Measurements from ENCODE around the gene UBFD1.
"Not testable (repeated sequence)": the region's sequence is repeated elsewhere in the genome, so short reads cannot be mapped to it uniquely, and the experiment has no call there.

Gene UBFD1, protein sequence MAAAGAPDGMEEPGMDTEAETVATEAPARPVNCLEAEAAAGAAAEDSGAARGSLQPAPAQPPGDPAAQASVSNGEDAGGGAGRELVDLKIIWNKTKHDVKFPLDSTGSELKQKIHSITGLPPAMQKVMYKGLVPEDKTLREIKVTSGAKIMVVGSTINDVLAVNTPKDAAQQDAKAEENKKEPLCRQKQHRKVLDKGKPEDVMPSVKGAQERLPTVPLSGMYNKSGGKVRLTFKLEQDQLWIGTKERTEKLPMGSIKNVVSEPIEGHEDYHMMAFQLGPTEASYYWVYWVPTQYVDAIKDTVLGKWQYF

DNA sequence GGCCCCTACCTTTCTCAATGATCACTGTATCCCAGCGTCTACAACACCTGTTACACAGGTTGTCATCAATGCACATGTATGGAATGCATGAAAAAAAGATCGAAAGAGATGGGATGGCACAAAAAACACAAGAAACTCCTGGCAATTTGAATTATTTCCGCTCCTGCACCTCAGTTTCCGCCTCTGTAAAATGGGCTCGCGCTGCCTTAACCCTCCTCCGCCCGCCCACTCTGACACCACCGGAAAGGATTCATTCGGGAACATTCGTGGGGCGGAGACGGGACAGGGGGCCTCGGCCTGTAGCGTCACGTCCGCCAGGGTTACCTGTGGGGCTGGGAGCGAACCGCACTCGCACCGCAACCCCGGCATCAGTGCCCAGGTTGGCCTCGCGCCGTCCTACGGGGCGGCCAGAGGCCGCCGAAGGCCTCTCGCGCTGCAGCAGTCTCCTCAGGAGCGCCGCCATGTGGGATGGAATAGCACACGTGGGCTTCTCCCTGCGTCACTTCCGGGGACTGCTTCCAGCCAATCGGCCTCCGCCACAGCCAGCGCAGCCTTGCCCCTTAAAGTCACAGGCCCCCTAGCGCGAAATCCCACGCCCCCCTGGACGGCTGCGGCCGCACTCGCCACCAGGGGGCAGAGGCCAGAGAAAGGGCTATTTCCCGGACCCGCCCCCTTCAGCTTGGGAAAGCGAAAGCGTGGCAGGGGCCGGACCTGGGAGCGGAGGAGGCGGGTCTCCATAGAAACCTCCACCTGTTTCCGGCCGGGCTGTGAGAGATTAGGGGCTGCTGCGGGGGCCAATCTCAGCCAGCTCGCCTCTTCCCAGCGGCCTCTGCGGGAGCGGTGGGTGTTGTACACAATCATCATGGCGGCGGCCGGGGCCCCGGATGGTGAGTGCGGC lies at the start of gene UBFD1, which contains the start of gene EARS2:
Gene UBFD1, plus strand, starts transcription at position 847 of the 898 bp plus-strand sequence. Its CDS starts 16 bp downstream, at position 863.
Gene EARS2, minus strand, starts transcription at position 470 of the 898 bp plus-strand sequence. Its CDS starts 7 bp downstream, at position 463.
- peak; percentile 95 for DNase-seq (ENCODE audit: low read depth, low spot score)

DNA sequence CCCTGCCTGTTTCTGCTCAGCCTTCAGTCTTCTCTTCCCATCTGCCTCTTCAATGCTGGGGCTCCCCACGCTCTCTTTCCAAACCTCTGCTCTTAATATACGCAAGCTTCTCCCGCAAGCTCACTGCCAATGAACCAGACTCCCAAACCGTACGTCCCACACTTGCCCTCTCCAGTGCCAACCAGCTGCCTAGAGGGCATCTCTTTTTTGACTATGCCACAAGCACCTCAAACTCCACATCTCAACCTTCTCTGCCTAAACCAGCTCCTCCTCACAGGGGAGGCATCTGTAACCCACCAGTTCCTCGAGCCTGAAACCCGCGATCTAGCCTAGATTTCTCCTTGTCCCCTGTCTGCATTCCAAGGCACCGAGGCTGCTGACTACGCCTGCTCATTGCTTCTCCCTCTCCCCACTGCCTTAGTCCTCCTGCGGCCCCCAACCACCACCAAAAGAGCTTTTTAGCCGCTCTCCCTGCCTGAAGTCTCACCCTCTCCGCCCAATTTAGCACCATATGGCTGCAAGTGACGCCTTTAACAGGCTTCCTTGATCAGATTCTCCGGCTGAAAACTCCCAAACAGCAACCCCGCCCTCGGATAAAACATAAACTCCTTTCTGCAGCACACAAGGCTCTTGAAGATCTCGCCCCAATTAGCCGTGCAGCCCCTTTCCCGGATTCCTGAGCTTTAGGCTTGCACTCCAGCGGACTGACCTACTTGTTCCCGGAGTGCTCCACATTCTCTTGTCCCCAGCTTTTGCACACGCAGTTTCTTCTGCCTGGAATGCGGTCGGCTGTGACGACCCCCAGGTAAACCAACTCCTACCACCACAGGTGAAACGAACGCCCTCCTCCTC lies 48.7 kb upstream of the UBFD1 start:
- DNase-seq (ENCODE audit: low read depth, low spot score): no peak

DNA sequence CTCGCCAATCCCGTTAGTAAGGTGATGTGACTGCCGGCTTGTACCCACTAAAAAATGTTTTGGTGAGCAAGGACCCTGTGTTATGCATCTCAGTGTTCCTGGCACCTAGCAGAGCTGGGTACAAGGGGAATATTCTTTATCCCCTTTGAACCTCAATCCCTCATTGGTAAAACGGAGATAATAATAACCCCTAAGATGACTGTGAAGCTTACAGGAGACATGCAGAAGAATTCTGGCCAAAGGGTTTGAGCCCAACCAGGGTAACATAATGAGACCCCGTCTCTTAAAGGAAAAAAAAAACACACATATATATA lies 48.1 kb upstream of the UBFD1 start:
- DNase-seq (ENCODE audit: low read depth, low spot score): no peak

DNA sequence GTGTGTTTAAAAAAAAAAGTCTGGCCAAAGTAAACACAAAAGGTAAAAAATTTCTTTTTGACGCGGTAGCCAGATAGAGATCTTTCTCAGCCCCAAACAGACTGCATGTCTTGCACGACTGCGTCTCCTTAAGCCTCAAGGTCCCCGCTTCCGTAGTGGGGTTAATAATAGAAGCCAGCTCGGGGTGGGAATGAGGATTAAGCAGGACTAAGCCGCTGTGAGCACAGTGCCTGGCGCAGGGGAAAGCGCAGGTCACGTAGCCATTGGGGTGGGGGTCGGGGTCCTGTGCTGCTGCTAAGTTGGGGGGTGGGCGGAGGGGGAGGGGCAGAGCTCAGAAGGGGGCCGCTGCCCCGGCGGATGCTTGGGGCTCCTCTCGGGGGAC lies 47.8 kb upstream of the UBFD1 start:
- DNase-seq (ENCODE audit: low read depth, low spot score): no peak

DNA sequence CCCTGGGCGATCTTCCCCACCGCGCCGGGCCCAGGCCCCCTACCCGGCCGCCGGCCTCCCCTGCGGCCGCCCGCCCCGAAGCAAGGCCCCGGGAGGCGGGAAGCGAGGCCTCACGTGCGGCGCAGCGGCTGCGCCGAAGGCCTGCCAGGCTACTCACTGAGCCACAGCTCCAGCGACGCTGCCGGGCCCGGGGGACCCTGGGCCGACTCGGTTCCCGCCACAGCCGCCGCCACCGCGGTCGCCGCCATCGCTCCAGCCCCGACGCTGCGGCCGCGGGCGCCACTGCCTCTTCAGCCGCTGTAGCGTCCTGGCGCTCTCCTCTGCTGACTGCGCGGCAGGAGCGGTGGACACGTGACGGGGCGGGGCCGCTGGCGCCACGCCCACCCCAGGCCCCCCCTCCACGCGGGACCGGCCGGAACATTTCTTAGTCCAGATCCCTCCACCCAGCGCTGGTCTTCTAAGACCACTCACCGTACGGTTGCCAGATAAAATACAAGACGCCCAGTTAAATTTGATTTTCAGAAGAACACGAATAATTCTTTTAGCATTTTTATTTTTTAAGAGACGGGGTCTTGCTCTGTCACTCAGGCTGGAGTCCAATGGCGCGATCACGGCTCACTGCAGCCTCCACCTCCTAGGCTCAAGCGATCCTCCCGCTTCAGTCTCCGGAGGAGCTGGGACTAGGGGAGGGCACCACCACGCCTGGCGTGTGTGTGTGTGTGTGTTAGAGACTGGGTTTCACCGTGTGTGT lies 47.2 kb upstream of the UBFD1 start, which contains the start of gene GGA2:
Gene GGA2, minus strand, starts transcription at position 331 of the 751 bp plus-strand sequence. Its CDS starts 83 bp downstream, at position 248.
- DNase-seq (ENCODE audit: low read depth, low spot score): peak; percentile 55

DNA sequence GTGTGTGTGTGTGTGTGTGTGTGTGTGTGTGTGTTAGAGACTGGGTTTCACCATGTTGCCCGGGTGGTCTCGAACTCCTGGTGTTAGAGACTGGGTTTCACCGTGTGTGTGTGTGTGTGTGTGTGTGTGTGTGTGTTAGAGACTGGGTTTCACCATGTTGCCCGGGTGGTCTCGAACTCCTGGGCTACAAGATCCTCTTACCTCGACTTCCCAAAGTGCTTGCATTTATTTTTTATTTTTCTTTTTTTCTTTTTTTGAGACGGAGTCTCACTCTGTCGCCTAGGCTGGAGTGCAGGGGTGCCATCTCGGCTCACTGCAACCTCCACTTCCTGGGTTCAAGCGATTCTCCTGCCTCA lies 46.6 kb upstream of the UBFD1 start:
- not testable (repeated sequence) for DNase-seq (ENCODE audit: low read depth, low spot score)

DNA sequence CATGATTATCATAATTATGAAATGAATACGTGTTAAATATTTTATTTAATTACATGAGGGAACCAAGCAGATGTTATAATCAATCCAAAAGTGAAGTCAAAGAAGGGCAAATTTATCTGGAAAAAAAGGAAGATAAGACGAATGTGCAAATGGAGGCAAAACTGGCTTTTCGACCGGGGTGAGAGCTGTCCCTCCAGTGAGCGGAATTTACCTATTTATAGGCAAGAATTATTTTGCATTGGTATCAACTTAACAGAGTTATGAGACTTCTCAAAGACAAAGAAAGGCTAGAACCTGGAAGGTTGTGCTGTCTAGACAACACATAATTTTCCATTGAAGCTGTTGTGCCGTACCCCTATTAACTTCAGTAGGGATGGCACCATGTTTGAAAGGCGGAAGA lies 45.8 kb upstream of the UBFD1 start:
- no peak for DNase-seq (ENCODE audit: low read depth, low spot score)

DNA sequence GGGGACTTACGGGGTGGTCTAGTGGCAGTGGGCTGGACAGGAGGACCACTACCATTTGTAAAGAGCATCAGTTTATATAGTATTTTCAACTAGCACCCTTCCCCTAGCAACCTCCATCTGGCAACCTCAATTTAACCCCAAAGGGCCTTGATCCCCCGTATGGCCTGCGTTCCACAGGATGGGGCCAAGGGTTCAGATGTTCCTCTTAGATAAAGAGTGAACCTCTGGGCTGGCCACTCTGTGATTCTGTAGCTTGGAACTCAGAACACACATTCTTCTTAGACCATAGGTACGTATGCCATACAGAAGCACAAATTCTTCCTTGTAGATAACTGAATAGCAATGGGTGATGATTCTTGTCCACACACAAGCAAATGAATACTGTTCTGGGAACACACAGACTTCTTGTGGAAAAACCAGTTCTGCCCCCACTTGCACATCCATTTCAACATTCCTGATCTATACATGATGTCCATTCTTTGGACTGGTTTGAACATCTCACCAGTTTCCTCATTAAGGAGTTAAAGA lies 45.3 kb upstream of the UBFD1 start:
- DNase-seq (ENCODE audit: low read depth, low spot score): no peak

DNA sequence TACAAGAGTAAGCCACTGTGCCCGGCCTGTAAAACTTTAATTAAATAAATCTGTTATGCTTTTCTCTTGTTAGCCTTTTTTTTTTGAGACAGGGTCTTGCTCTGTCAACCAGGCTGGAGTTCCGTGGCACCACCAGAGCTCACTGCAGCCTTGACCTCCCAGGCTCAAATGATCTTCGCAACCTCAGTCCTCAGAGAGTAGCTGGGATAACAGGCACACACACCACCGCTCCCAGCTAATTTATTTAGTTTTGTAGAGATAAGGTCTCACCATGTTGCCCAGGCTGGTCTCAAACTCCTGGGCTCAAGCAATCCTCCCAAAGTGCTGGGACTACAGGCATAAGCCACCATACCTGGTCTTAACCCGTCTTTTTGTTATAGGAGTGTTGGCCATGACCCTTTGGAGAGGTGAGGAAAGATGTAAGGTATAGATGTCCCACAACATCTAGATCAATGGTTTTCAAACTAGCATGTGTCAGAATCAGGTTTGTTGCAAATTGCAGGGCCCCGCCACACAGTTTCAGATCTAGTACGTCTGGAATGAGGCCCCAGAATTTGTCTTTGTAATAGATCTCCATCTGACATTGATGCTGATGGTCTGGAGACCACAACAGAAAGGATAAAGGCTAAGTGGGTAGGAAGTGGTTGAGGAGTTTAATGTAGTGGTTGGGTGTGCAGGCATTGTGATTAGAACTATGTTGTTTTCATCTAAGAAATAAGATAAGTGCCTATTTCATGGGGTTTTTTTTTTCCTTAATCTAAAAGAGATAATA lies 43.0 kb upstream of the UBFD1 start:
- no peak for DNase-seq (ENCODE audit: low read depth, low spot score)

DNA sequence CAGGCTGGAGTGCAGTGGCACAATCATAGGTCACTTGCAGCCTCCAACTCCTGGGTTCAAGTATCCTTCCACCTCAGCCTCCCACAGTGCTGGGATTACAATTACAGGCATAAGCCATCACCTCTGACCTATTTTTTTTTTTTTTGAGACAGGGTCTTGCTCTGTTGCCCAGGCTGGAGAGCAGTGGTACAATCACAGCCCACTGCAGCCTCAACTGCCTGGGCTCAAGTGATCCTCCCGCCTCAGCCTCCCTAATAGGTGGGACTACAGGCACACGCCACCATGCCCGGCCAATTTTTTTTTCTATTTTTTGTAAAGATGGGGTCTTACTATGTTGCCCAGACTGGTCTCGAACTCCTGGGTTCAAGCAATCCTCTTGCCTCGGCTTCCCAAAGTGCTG lies 41.6 kb upstream of the UBFD1 start:
- DNase-seq (ENCODE audit: low read depth, low spot score): no peak

DNA sequence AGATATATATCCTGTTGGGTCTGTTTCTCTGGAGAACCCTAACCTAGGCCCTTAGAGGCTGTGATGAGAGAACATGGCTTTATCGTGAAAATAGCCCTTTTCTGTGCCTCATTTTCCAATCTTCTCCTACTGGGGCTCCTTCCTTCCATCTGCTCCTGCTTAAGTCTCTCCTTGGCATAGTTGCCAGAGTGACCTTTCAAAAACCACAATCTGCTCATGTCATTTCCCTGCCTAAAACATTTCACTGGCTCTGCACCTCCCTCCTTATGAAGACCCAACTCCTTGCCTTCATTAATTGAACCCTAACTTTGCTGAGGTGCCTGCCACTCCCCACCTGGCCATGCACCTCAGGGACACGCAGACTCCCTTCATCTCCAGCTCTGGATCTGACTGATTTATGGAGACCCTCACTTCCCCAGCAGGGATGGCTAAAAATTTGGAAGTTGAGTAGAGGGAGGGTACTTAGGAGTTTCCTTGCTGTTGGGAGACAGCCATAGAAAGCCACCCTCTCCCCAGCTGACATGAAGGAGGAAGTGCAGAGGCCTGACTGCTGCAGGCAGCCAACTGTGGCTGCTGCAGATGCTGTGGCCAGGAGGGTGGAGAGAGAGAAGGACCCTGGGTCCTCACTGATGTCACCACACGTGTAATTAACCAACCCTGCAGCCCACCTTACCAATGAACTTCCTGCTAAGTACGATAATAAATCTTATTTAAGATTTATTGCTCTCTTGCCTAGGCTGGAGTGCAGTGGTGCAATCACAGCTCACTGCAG lies 41.0 kb upstream of the UBFD1 start:
- no peak for DNase-seq (ENCODE audit: low read depth, low spot score)

DNA sequence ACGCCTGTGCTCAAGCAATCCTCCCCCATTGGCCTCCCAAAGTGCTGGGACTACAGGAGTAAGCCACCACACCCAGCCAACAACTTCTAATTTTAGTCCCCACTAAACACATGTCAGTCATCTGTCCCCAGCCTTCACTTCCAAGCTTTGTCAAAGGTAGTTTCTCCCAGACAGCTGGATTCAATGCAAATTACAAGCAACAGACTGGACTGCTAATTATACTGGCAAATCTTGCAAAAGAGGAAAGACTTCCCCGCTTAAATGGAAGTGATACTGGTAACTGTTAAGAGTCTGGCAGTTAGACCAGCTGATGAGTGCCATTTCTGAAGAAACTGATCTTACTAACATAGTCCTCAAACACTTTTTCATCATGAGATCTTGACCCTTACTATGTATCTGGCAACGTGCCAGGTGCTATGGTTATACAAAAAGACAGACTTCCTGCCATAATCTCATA lies 39.1 kb upstream of the UBFD1 start:
- DNase-seq (ENCODE audit: low read depth, low spot score): no peak

DNA sequence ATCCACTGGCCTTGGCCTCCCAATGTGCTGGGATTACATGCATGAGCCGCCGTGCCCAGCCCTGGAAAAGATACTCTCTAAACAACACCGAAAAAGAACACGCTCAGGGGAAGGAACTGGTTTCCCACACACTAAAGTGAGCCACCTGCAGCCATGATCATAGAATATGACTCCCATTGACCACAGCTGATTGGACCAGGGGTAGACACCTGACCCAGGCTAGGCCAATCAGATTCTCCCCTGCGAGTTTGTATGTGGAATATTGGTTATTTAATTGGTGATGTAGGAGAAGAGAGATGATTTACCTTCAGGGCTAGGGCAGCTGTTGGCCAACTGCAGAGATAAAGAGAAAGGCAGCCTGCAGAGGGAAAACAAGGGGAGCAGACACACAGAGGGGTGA lies 38.2 kb upstream of the UBFD1 start:
- no peak for DNase-seq (ENCODE audit: low read depth, low spot score)

DNA sequence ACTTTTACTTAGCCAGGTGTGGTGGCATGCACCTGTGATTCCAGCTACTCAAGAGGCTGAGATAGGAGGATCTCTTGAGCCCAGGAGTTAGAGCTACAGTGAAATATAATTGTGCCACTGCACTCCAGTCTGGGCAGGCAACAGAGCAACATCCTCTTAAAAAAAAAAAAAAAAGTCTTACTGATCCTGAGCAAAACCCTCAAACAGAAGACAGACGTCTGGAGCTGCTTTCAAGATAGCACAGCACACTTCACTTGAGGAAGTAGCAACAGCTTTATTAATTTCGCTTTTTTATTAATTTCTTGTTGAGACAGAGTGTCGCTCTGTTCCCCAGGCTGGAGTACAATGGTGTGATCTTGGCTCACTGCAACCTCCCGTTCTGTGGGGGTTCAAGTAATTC lies 37.0 kb upstream of the UBFD1 start:
- DNase-seq (ENCODE audit: low read depth, low spot score): no peak

DNA sequence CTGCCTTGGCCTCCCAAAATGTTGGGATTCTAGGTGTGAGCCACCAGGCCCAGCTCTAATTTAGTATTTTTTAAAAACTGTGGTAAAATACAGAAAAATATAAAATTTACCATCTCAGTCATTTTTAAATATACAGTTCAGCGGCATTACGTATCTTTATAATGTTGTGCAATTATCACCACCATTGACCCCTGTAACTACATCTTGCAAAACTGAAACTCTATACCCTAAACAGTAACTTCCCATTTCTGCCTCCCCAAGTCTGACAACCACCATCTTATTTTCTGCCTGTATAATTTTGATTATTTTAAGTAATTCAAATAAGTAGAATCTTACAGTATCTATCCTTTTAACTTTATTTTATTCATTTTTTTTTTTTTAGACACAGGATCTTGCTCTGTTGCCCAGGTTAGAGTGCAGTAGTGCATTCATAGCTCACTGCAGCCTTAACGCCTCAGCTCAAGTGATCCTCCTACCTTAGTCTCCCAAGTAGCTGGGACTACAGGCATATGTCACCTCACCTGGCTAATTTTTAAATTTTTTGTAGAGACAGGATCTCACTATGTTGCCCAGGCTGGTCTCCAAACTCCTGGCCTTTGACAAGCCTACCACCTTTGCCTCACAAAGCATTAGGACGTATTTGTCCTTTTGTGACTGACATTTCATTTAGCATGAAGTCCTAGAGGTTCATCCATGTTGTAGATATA lies 36.3 kb upstream of the UBFD1 start:
- no peak for DNase-seq (ENCODE audit: low read depth, low spot score)

DNA sequence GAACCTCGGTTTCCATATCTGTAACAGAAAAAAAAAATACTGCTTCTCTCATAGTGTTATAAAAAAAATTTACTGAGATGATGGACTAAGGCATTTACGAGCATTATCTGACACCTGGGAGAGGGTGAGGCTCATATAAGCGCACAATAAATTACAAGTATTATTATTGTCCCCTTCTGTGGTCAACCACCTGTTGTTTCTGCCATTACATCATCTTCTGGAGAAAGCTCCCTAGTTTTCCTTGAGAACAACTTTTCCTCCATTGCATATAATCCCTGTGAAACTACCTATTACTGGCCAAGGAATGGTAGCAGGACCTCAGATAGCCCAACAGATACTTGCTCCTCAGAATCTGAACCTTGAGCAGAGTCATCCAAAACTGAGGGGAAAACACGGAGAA lies 35.6 kb upstream of the UBFD1 start:
- DNase-seq (ENCODE audit: low read depth, low spot score): no peak

DNA sequence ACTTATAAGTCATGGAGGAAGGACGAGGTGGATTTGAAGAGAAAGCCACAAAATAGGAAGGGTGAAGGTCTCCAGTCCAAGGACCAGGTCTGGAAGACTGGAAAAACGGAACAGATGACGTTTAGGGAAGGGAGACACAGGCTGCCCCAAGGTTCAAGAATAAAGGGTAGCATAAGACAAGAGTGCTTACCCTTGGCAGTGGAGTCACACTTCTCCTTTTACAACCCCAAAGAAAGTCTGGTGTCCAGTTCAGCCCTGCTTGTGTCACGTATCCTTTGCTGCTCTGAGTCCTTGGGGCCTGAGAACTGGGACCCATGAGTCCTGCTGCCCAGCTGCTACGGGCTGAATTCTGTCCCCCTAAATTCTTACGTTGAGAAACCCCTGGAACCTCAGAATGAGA lies 34.2 kb upstream of the UBFD1 start:
- no peak for DNase-seq (ENCODE audit: low read depth, low spot score)

DNA sequence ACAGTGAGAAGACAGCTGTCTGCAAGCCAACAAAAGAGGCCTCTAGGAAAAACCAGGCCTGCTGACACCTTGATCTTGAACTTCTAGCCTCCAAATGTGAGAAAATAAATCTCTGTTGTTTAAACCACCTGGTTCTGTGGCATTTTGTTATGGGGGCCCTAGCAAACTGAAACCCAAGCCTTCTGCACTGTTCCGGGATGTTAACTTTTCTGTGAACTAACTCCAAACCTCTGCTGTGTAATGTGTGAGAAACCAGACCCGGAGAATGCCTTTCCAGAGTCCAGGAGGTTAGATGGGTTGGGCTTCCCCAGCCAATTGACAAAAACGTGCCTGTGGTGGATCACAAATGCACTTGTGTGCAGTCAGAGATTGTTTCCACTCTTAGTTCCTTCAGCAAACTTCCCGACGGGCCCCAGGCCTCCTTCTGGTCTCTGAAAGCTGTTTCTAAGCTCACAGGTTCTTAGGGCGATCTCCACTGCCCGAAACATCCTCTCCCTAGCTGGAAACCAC lies 33.6 kb upstream of the UBFD1 start:
- no peak for DNase-seq (ENCODE audit: low read depth, low spot score)

DNA sequence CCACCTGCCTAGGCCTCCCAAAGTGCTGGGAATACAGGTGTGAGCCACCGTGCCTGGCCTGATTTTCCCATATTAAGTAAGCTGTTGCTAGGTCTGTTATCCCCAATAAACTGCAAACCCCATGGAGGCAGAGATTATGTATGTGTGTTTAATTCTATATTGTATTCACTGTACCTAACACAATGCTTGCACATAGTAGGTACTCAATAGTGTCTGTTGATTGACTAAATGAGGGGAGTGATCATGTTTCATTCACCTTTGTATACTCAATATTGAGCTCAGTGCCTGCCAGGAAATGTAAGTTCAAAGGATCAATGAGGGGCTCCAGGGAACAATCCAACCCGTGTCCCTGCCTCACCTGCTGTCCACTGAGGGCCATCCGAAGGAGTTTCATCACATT lies 32.6 kb upstream of the UBFD1 start:
- no peak for DNase-seq (ENCODE audit: low read depth, low spot score)

Data from activated CD4-positive, CD25-positive, alpha-beta regulatory T cell treated with anti-CD3 and anti-CD28 coated beads, Interleukin-2, amount 50 U/mL, for 16 hours (primary cell).